ENCODE results near the gene MAP3K5. TPM values are rescaled to one million over a fixed set of nuclear protein-coding genes. Genes with fewer than 3 reads are reported as not detected.
A peak's percentile ranks its signal among the peaks of the same experiment; 100 is the strongest.

The MAP3K5 gene
- total and polyA plus RNA-seq, 2 of the 8 experiments (the other 6 are each of a cell fraction or from before 2014, with no cell fraction given): 0.63 to 2.6 TPM

- Histone ChIP-seq H3K27me3 (replicated peaks in 1 of 4; ENCODE audit: control insufficient read depth in 3 of 4, extremely low read depth in 1 of 4, insufficient read depth in 3 of 4, low read length in 3 of 4) (no peaks in the 10 kb centered on the region), H3K79me2 (ENCODE audit: control insufficient read depth in 1 of 2, insufficient read depth in 2 of 2, low read length in 2 of 2) (no peaks in the 10 kb centered on the region), H3K4ac (replicated peaks; ENCODE audit: insufficient read length, low read depth, low read length) (peak overlapping the region; percentile 58), H3K79me1 (ENCODE audit: low read depth, low read length) (no peaks in the 10 kb centered on the region), H2BK20ac (ENCODE audit: low read length) (no peak overlapping the region), H3K18ac (ENCODE audit: extremely low read depth, low read length) (no peak overlapping the region), H4K20me1 (replicated peaks in 1 of 2; ENCODE audit: control insufficient read depth in 1 of 2, insufficient read depth in 2 of 2, low read length in 2 of 2) (no peaks in the 10 kb centered on the region), H2BK12ac (ENCODE audit: low read depth, low read length) (no peak overlapping the region), H2AK5ac (ENCODE audit: low read depth, low read length) (no peak overlapping the region), H3K36me3 (ENCODE audit: control insufficient read depth in 2 of 4, insufficient read depth in 4 of 4, low read length in 3 of 4) (no peaks in the 10 kb centered on the region), H3K9me3 (ENCODE audit: insufficient read depth in 2 of 2, low read depth in 1 of 2, low read length in 1 of 2) (peaks cover 5 to 12% of the 10 kb centered on the region in 2 experiments), H2BK5ac (ENCODE audit: low read depth, low read length) (no peak overlapping the region), H3K56ac (replicated peaks; ENCODE audit: insufficient read length, low read depth, low read length) (no peak overlapping the region), H3K23ac (ENCODE audit: insufficient read length) (no peak overlapping the region), H2BK15ac (ENCODE audit: low read length) (no peak overlapping the region), H4K91ac (replicated peaks; ENCODE audit: insufficient read length, low read length) (no peak overlapping the region), H2AFZ (ENCODE audit: low read length) (no peak overlapping the region), H3K23me2 (ENCODE audit: low read depth, low read length) (no peaks in the 10 kb centered on the region), H3K9ac (replicated peaks in 1 of 4; ENCODE audit: extremely low read depth in 1 of 4, low read depth in 3 of 4, low read length in 3 of 4) (no peak overlapping the region), H3K4me3 (ENCODE audit: extremely low read depth in 1 of 4, insufficient read depth in 2 of 4, low read depth in 3 of 4, low read length in 4 of 4) (no peak overlapping the region), H3K14ac (ENCODE audit: insufficient read length) (no peak overlapping the region), H3K27ac (ENCODE audit: low read depth, low read length) (no peak overlapping the region), H3K4me2 (ENCODE audit: insufficient read depth in 1 of 2, low read depth in 2 of 2, low read length in 2 of 2) (no peak overlapping the region), H3K4me1 (replicated peaks in 1 of 4; ENCODE audit: control insufficient read depth in 3 of 4, insufficient read depth in 4 of 4, low read length in 3 of 4) (peaks cover 2 to 14% (median 6%) of the 10 kb centered on the region in 4 experiments; a peak in 5 of 7 replicates), H2BK120ac (replicated peaks; ENCODE audit: low read depth, low read length) (no peak overlapping the region), H4K5ac (ENCODE audit: insufficient read length, low read depth, low read length) (no peak overlapping the region), H4K8ac (ENCODE audit: extremely low read depth, insufficient read depth, low read length) (no peak overlapping the region)
- DNase-seq (ENCODE audit: low read depth in 1 of 2, low spot score in 2 of 2): no peak
- 87% methylated on average over 4 of the region's 4 CpGs; no CpG with 5 or more reads in 1 of the 2 experiments for WGBS, 2 experiments (ENCODE audit: extremely low coverage in 1 of 2, insufficient coverage in 1 of 2, insufficient read length in 1 of 2, insufficient replicate concordance in 2 of 2, low coverage in 1 of 2, low lambda C conversion rate in 2 of 2, missing lambda C conversion rate in 1 of 2)
- no peak for TF ChIP-seq MAX (IDR thresholded peaks at IDR 0.05)
- TF ChIP-seq HDAC6 (IDR thresholded peaks at IDR 0.05; ENCODE audit: low read depth, low read length): no peak
- TF ChIP-seq TAF7 (optimal IDR thresholded peaks at IDR 0.05; ENCODE audit: borderline replicate concordance, low read depth, low read length): no peak
- TF ChIP-seq CTCF (IDR thresholded peaks at IDR 0.05; ENCODE audit: control extremely low read depth in 1 of 3, insufficient read depth in 1 of 3, low read depth in 1 of 3, low read length in 3 of 3): no peak
- no peak for TF ChIP-seq RFX5 (IDR thresholded peaks at IDR 0.05; ENCODE audit: borderline replicate concordance, low read depth, low read length)
- TF ChIP-seq, protein P1, sequence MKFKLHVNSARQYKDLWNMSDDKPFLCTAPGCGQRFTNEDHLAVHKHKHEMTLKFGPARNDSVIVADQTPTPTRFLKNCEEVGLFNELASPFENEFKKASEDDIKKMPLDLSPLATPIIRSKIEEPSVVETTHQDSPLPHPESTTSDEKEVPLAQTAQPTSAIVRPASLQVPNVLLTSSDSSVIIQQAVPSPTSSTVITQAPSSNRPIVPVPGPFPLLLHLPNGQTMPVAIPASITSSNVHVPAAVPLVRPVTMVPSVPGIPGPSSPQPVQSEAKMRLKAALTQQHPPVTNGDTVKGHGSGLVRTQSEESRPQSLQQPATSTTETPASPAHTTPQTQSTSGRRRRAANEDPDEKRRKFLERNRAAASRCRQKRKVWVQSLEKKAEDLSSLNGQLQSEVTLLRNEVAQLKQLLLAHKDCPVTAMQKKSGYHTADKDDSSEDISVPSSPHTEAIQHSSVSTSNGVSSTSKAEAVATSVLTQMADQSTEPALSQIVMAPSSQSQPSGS (IDR thresholded peaks at IDR 0.05; ENCODE audit: low read length): no peak
- ChIA-PET CTCF (ENCODE audit: partially characterized antibody) (interaction anchor here (0.8 kb wide), 1 partner anchor 8 kb away, joined by 3 read pairs; no protein-coding TSS in a partner anchor), POLR2A (ENCODE audit: partially characterized antibody) (no interaction called here)
- no peak for FAIRE-seq
These were observed 206.0 kb downstream of the MAP3K5 start for GRCh38 chr6:136586295-136586694.

All from H1 (cell line).